AG04449 (cell line): ENCODE measurements around the gene LARGE1.

Source experiments
- CTCF ChIA-PET: fragments of 350-600 bp; formaldehyde crosslinking; extraction: SDS; loops from one replicate; lab custom pipeline; 2021; ENCODE audit warnings: antibody characterized with exemption; lab: Yijun Ruan, JAX
- POLR2A ChIA-PET: fragments of 400-600, 350-600 bp; formaldehyde crosslinking; extraction: SDS; loops from one replicate; lab custom pipeline; 2020; ENCODE audit warnings: antibody characterized with exemption, inconsistent platforms; lab: Yijun Ruan, JAX
- DNase-seq: peaks from one replicate; pipeline ENCODE4 v3.0.0-alpha.2; 2010; ENCODE audit warnings: low read depth, low spot score
- H3K4me3 ChIP-seq: 2 replicates; pipeline ENCODE4 v1.5.1; 2011; ENCODE audit warnings: low read depth, mild to moderate bottlenecking, control low read depth, low read length
- TF ChIP-seq, protein P1 (sequence below): IDR thresholded peaks from one replicate; pipeline ENCODE4 v1.5.1; 2011; ENCODE audit warnings: mild to moderate bottlenecking, moderate library complexity, low read length, control low read depth, inconsistent platforms; ENCODE audit not compliant: insufficient read depth; ENCODE audit errors: missing control alignments

LARGE1 gene

GRCh38 chr22:33429281-33429680 is 491.0 kb downstream of the LARGE1 start:
- TF ChIP-seq, protein P1, sequence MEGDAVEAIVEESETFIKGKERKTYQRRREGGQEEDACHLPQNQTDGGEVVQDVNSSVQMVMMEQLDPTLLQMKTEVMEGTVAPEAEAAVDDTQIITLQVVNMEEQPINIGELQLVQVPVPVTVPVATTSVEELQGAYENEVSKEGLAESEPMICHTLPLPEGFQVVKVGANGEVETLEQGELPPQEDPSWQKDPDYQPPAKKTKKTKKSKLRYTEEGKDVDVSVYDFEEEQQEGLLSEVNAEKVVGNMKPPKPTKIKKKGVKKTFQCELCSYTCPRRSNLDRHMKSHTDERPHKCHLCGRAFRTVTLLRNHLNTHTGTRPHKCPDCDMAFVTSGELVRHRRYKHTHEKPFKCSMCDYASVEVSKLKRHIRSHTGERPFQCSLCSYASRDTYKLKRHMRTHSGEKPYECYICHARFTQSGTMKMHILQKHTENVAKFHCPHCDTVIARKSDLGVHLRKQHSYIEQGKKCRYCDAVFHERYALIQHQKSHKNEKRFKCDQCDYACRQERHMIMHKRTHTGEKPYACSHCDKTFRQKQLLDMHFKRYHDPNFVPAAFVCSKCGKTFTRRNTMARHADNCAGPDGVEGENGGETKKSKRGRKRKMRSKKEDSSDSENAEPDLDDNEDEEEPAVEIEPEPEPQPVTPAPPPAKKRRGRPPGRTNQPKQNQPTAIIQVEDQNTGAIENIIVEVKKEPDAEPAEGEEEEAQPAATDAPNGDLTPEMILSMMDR = no peak
- ChIA-PET POLR2A (no interaction called here), CTCF (no interaction called here)
- no peak for DNase-seq
- no peak overlapping the region for H3K4me3 ChIP-seq

DNA sequence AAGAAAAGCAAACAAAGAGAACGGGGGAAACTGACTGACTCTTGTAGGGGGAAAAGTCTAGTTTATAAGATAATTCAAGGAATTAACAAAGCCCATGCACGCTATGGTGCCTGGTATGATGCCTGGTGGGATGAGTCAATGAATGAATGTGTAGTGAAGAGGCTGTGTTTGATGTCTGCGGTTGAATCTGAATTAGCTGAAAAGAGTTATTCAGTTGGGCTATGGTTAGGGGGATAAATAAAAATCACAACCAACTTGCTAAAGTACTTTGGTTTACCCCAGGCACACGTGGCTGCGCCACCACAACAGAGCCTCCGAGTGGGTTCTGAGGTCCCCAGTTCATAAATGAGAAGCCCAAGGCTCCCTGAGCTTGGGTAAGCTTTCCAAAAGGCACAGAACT is 492.8 kb downstream of the LARGE1 start:
- ChIA-PET POLR2A (no interaction called here), CTCF (no interaction called here)
- no peak for DNase-seq
- H3K4me3 ChIP-seq = no peak overlapping the region
- TF ChIP-seq, protein P1 = no peak

DNA sequence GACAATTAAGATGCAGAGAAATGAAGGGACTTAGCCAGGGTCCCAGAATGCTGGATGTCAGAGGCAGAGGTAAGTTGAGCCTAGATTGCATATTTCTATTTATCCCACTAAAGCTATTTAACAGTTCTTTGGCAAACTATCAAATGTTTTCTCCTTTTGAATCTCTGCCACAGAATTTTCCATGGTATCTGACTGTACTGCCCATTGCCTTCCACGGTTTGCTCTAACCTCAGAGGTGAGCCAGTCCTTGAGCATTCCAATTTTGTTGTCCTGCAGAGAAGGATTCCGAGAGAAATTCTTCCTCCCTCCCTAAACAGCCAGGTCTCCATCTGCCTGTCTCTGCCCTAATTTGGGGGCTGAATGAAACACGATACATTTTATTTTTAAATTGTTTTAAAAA is 493.8 kb downstream of the LARGE1 start:
- TF ChIP-seq, protein P1 = no peak
- POLR2A ChIA-PET = no interaction called here
- DNase-seq = no peak
- CTCF ChIA-PET = no interaction called here
- H3K4me3 ChIP-seq = no peak overlapping the region

GRCh38 chr22:33421859-33422258 is 498.4 kb downstream of the LARGE1 start:
- POLR2A ChIA-PET = no interaction called here
- DNase-seq = no peak
- H3K4me3 ChIP-seq = no peak overlapping the region
- CTCF ChIA-PET = no interaction called here
- TF ChIP-seq, protein P1 = no peak

GRCh38 chr22:33418484-33418883 is 501.8 kb downstream of the LARGE1 start:
- no peak for DNase-seq
- TF ChIP-seq, protein P1 = no peak
- ChIA-PET CTCF (no interaction called here), POLR2A (no interaction called here)
- H3K4me3 ChIP-seq = no peak overlapping the region

DNA sequence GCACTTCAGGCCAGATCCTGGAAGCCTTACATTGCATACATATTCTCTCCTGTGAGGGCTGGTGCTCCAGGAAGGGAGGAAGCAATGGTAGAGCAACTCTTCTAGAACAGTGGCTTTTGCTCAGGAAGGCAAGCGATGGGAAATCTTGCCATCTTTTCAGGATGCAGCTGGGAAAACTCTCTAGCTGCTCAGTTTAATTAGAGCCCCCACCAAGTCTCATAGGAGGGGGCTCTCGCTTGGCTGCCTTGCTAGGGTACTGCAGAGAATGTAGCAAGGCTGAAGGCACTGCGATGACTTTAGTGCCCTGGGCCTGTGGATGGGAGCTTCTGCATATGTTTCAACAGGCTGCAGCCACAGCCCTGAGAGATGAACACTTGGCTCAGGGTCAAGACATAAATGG is 504.9 kb downstream of the LARGE1 start:
- POLR2A ChIA-PET = no interaction called here
- CTCF ChIA-PET = interaction anchor here (0.6 kb wide), 1 partner anchor 104 kb away, joined by 3 read pairs; no protein-coding TSS in a partner anchor
- no peak overlapping the region for H3K4me3 ChIP-seq
- no peak for DNase-seq
- TF ChIP-seq, protein P1 = no peak
